Measurements from ENCODE around the gene CAPN10.

The CAPN10 gene

DNA sequence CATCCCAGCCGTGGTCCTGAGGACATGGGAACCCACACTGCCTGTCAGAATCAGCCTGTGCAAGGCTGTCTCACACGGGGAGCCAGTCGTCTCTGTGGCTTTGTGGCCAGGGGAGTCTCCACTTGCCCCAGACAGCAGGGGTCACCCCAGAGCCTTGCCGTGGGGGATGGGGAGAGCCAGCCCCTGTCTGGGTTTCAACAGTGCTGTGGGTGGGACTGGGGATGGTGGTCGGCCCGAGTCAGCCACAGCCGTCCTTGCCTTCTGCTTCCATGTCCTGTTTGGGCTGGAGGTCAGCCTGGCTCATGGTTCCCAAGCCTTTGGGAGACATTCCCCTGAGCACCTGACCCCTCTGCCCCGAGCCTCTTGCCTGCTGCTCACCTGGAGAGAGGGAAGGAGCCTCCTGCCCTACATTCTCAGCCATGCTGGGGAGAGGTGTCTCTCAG is 58.3 kb downstream of the CAPN10 start:
- H3K4me3 Mint-ChIP-seq, result no peak overlapping the region
- H3K4me1 Mint-ChIP-seq (ENCODE audit: low read depth), result peaks cover 5% of the 10 kb centered on the region
- no peaks in the 10 kb centered on the region for H3K9me3 Mint-ChIP-seq
- H3K27ac Mint-ChIP-seq, result no peak overlapping the region
- peaks cover 19% of the 10 kb centered on the region for H3K27me3 Mint-ChIP-seq (ENCODE audit: low read depth)
- H3K36me3 Mint-ChIP-seq (ENCODE audit: low read depth), result no peaks in the 10 kb centered on the region

GRCh38 chr2:240645346-240645745 is 58.8 kb downstream of the CAPN10 start:
- H3K27me3 Mint-ChIP-seq (ENCODE audit: low read depth), result peaks cover 19% of the 10 kb centered on the region
- no peaks in the 10 kb centered on the region for H3K9me3 Mint-ChIP-seq
- H3K4me3 Mint-ChIP-seq, result no peak overlapping the region
- H3K36me3 Mint-ChIP-seq (ENCODE audit: low read depth), result no peaks in the 10 kb centered on the region
- H3K27ac Mint-ChIP-seq, result no peak overlapping the region
- peaks cover 5% of the 10 kb centered on the region for H3K4me1 Mint-ChIP-seq (ENCODE audit: low read depth)

- Mint-ChIP-seq H3K9me3 (no peaks in the 10 kb centered on the region), H3K4me3 (no peak overlapping the region), H3K27me3 (ENCODE audit: low read depth) (peaks cover 21% of the 10 kb centered on the region), H3K4me1 (ENCODE audit: low read depth) (peaks cover 5% of the 10 kb centered on the region), H3K36me3 (ENCODE audit: low read depth) (no peaks in the 10 kb centered on the region), H3K27ac (no peak overlapping the region)
Observed at GRCh38 chr2:240645801-240646175, 59.3 kb downstream of the CAPN10 start.

DNA sequence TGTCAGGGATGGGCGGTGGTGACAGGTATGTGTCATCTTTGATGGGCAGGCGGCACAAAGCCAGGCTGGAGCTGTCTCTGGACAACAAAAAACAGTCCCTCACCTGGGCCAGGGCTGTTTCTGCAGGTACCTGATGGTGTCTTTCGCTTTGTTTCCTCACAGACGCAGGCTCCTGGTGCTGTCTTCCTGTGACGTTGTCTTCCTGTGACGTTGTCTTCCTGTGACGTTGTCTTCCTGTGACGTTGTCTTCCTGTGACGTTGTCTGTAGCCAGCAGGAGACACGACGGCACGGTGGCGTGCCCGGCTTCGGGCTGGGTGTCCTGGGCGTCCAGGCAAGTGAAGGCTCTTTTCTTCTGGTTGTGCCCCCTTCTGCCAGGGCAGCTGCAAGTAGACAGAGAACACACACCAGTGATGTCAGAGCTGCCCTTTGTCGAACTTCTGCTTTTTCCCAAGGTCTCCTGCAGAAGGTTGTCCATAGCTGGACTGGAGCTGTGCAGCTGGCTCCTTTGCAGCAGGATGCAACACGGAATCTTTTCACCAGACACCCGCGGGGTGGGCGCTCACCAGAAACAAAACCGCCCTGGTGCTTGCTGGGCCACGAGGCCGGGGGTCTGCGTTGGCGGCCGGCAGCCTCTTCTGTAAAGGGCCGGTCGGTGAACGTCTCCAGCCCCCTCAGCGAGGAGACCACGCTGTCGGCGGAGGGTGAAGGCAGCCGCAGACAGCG is 59.8 kb downstream of the CAPN10 start:
- no peaks in the 10 kb centered on the region for H3K36me3 Mint-ChIP-seq (ENCODE audit: low read depth)
- H3K9me3 Mint-ChIP-seq, result no peaks in the 10 kb centered on the region
- H3K4me1 Mint-ChIP-seq (ENCODE audit: low read depth), result peaks cover 5% of the 10 kb centered on the region
- no peak overlapping the region for H3K27ac Mint-ChIP-seq
- H3K4me3 Mint-ChIP-seq, result no peak overlapping the region
- H3K27me3 Mint-ChIP-seq (ENCODE audit: low read depth), result peaks cover 26% of the 10 kb centered on the region

DNA sequence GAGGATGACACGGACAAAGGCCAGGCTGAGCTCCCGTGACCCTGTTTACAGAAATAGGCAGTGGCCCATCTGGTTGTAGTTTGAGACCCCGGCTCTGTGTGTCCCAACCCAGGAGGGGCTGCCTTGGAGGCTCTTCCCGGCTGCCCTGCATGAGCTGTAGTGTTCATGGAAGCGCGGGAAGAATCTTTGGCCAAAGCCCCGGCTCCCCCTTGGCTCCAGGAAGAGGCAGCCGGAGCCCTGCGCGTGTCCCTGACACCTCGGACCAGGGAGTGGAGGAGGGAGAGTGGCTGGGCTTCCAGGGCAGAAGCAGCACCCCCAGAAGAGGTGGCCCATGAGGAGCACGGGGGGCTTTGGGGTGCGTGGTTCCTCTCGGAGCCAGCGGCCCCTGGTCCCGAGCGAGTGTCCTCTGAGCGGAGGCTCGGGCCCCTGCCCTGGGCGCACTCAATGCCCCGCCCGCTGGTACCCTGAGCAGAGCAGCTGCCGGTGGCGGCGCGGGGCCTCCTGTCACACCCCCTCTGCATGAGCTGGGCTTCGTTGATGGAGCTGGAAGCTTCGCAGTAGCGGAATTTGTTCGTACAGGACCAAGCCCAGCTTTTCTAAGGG is 60.5 kb downstream of the CAPN10 start:
- H3K36me3 Mint-ChIP-seq (ENCODE audit: low read depth), result no peaks in the 10 kb centered on the region
- peaks cover 5% of the 10 kb centered on the region for H3K4me1 Mint-ChIP-seq (ENCODE audit: low read depth)
- H3K27ac Mint-ChIP-seq, result no peak overlapping the region
- H3K9me3 Mint-ChIP-seq, result no peaks in the 10 kb centered on the region
- no peak overlapping the region for H3K4me3 Mint-ChIP-seq
- H3K27me3 Mint-ChIP-seq (ENCODE audit: low read depth), result peaks cover 33% of the 10 kb centered on the region

DNA sequence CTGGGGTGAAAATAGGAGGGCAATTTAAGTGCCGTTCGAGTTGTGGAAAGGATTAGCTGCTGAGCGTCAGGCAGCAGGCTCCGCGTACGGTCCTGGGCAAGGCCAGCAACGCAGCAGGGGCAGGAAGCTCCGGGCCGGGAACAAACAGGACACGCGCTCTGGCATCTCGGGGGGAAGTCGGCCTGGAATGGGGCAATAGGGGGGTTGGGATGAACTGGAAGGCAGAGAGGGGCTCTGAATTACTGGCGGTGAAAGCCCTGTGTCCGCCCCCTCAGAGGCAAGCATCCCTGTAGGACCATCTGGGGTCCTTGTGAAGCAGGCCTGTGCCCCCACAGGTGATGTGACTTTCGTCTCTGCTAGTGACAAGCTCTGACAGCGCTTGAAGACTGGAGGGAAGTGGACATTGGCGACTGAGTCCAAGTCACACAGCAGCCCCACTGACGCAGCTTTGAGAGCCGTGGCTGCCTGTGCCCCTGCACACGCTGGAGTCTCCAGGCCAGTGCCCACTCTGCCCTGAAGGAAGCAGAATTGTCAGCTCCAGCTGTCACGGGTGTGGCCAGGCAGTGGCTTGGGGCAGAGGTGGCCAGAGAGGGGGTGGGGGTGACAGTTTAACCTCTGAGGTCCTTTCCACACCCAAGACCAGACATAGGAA is 61.1 kb downstream of the CAPN10 start:
- Mint-ChIP-seq H3K4me1 (ENCODE audit: low read depth) (peaks cover 5% of the 10 kb centered on the region), H3K36me3 (ENCODE audit: low read depth) (no peaks in the 10 kb centered on the region), H3K27me3 (ENCODE audit: low read depth) (peaks cover 37% of the 10 kb centered on the region), H3K9me3 (no peaks in the 10 kb centered on the region), H3K27ac (no peak overlapping the region), H3K4me3 (no peak overlapping the region)

GRCh38 chr2:240648155-240648649 is 61.7 kb downstream of the CAPN10 start:
- Mint-ChIP-seq H3K27ac (no peak overlapping the region), H3K36me3 (ENCODE audit: low read depth) (no peaks in the 10 kb centered on the region), H3K4me1 (ENCODE audit: low read depth) (peaks cover 5% of the 10 kb centered on the region), H3K27me3 (ENCODE audit: low read depth) (peaks cover 41% of the 10 kb centered on the region), H3K4me3 (no peak overlapping the region), H3K9me3 (no peaks in the 10 kb centered on the region)

Data from T-helper 1 cell treated with Interleukin-12 subunit alpha and Interleukin-12 subunit beta and Interleukin-4 antibody, amounts not matched to agents 30 μg/mL and 1 μg/mL, for 36 hours (primary cell).